Common myeloid progenitor, CD34-positive (primary cell): Measurements from ENCODE around the gene OR6C70.

Source experiments
- CTCF ChIA-PET: fragments of 350-600 bp; sonication (Branson Sonifier 250); formaldehyde crosslinking; loops from one replicate; lab custom pipeline; 2021; ENCODE audit warnings: antibody characterized with exemption; lab: Charles Lee
- POLR2A ChIA-PET: fragments of 350-600 bp; sonication (Branson Sonifier 250); formaldehyde crosslinking; loops from one replicate; lab custom pipeline; 2021; ENCODE audit warnings: antibody characterized with exemption; lab: Charles Lee
- DNase-seq, 3 donors: peaks; one replicate each; pipeline versions ENCODE4 v3.0.0 to v3.0.0-alpha.2; 2013
- H3K27ac ChIP-seq, 2 experiments: 1 replicate in 1 of 2; 2 replicates in 1 of 2; pipeline ENCODE4 v1.7.0; 2013; ENCODE audit warnings: inconsistent platforms in 2 of 2, low read length in 2 of 2, mild to moderate bottlenecking in 2 of 2, low read depth in 1 of 2, moderate library complexity in 1 of 2; ENCODE audit not compliant: severe bottlenecking in 2 of 2, insufficient read depth in 1 of 2, poor library complexity in 1 of 2
- H3K27me3 ChIP-seq, 5 experiments: replicated peaks in 2 of 5; 1 replicate in 3 of 5; 2 replicates in 2 of 5; pipeline versions ENCODE4 v1.6.1 to v1.7.0; 2013; ENCODE audit warnings: low read length in 4 of 5, mild to moderate bottlenecking in 2 of 5, moderate library complexity in 2 of 5, inconsistent platforms in 1 of 5; ENCODE audit not compliant: insufficient read depth in 5 of 5, control insufficient read depth in 4 of 5
- H3K36me3 ChIP-seq, 4 experiments: 1 replicate in 2 of 4; 2 replicates in 2 of 4; pipeline versions ENCODE4 v1.6.1 to v1.7.0; 2013; ENCODE audit warnings: low read length in 3 of 4, control low read depth in 1 of 4, mild to moderate bottlenecking in 1 of 4; ENCODE audit not compliant: control insufficient read depth in 4 of 4, insufficient read depth in 4 of 4
- H3K4me1 ChIP-seq, 4 experiments: 1 replicate in 3 of 4; 2 replicates in 1 of 4; pipeline versions ENCODE4 v1.6.1 to v1.7.1; 2013; ENCODE audit warnings: low read length in 3 of 4, mild to moderate bottlenecking in 3 of 4, control low read depth in 1 of 4, inconsistent platforms in 1 of 4, moderate library complexity in 1 of 4; ENCODE audit not compliant: control insufficient read depth in 4 of 4, insufficient read depth in 4 of 4; ENCODE audit errors: control extremely low read depth in 1 of 4
- H3K4me3 ChIP-seq, 7 experiments: 1 replicate in 4 of 7; 2 replicates in 3 of 7; pipeline versions ENCODE4 v1.5.1 to v1.7.0; 2013; ENCODE audit warnings: mild to moderate bottlenecking in 7 of 7, low read length in 6 of 7, moderate library complexity in 6 of 7, inconsistent platforms in 2 of 7, low read depth in 2 of 7, control low read depth in 1 of 7; ENCODE audit not compliant: insufficient read depth in 4 of 7, control insufficient read depth in 1 of 7; ENCODE audit errors: extremely low read depth in 1 of 7
- H3K9me3 ChIP-seq, 5 experiments: 1 replicate in 4 of 5; 2 replicates in 1 of 5; pipeline versions ENCODE4 v1.6.1 to v1.7.1; 2013; ENCODE audit warnings: low read length in 4 of 5, mild to moderate bottlenecking in 2 of 5, inconsistent platforms in 1 of 5, low read depth in 1 of 5, moderate library complexity in 1 of 5; ENCODE audit not compliant: control insufficient read depth in 4 of 5, insufficient read depth in 2 of 5; ENCODE audit errors: control extremely low read depth in 1 of 5
- WGBS: methylation state at CpG from one replicate; pipeline ENCODE4 v1.1.5; 2013; ENCODE audit not compliant: insufficient coverage; 5-methylcytosine and 5-hydroxymethylcytosine counted together

The OR6C70 gene

DNA sequence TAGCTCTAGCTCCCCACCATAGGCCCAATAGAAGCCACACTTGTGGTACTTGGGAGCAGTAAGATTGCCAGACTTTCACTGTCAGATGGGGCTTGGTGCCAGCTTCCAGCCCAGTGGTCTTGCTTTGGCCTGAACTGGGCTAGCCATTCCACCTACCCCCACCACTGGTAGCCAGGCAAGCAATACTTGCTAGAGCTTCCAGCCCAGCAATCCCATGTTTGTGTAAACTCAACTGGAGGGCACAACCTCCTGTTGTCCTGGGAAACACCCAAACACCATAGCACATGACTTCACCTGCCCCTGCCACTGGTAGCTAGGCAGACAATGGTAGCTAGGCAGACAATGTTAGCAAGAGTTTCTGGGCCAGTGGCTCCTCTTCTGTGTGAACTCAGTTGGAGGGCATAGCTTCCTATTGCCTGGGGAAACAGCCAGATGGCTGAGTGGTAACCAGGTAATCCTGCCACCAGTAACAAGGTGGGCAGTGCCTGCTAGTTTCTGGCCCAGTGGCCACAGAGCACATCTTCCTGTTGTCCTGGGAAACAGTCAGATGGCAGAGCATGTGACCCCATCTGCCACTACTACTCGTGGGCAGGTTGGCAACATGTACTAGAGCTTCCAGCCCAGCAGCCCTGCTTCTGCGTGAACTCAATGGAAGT, 49.5 kb downstream of the OR6C70 start:
- peaks cover 0 to 6% (median 0%) of the 10 kb centered on the region in 5 experiments for H3K27me3 ChIP-seq
- WGBS: no CpG with 5 or more reads among the region's 2 CpGs

More for the DNA sequence above, 49.5 kb downstream of the OR6C70 start:
- Histone ChIP-seq H3K27ac (no peak overlapping the region), H3K36me3 (no peaks in the 10 kb centered on the region), H3K4me1 (peaks cover 0 to under 1% (median 0%) of the 10 kb centered on the region in 4 experiments), H3K4me3 (no peak overlapping the region), H3K9me3 (peaks cover 0 to 2% (median 0%) of the 10 kb centered on the region in 5 experiments)
- CTCF ChIA-PET: no interaction called here
- no peak for DNase-seq
- POLR2A ChIA-PET: interaction anchor here (0.5 kb wide), 1 partner anchor 58 kb away, joined by 3 read pairs; no protein-coding TSS in a partner anchor
